ENCODE measurements around the gene HS3ST3B1. TPM values are rescaled to one million over a fixed set of nuclear protein-coding genes. Genes with fewer than 3 reads are reported as not detected.

Gene HS3ST3B1
- total RNA-seq, 1 donor from 2014 or later, result 1.2 TPM

DNA sequence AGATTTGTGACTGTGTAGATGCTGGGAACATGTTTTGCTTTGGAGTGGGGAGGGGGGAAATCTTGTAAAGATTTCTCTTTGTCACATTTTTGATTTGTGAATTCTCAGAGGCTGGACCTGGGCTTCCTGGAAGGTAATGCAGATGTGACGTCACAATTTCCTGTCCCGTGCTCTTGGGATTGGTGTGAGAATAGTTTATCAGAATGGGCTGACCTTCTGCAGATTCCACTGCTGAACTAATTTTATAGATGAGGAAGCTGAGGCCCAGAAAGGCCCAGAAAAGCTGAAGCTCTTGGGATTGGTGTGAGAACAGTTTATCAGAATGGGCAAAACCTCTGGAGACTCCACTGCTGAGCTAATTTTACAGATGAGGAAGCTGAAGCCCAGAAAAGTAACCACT is 34.0 kb downstream of the HS3ST3B1 start:
- Histone ChIP-seq H3K27me3 (ENCODE audit: low read depth) (peaks cover 4% of the 10 kb centered on the region), H3K27ac (replicated peaks) (peak overlapping the region; percentile 54), H3K4me3 (no peak overlapping the region), H3K36me3 (no peaks in the 10 kb centered on the region), H3K4me1 (peaks cover 23% of the 10 kb centered on the region), H3K9me3 (replicated peaks) (no peaks in the 10 kb centered on the region)
- DNase-seq, result no peak
- TF ChIP-seq, protein P1, sequence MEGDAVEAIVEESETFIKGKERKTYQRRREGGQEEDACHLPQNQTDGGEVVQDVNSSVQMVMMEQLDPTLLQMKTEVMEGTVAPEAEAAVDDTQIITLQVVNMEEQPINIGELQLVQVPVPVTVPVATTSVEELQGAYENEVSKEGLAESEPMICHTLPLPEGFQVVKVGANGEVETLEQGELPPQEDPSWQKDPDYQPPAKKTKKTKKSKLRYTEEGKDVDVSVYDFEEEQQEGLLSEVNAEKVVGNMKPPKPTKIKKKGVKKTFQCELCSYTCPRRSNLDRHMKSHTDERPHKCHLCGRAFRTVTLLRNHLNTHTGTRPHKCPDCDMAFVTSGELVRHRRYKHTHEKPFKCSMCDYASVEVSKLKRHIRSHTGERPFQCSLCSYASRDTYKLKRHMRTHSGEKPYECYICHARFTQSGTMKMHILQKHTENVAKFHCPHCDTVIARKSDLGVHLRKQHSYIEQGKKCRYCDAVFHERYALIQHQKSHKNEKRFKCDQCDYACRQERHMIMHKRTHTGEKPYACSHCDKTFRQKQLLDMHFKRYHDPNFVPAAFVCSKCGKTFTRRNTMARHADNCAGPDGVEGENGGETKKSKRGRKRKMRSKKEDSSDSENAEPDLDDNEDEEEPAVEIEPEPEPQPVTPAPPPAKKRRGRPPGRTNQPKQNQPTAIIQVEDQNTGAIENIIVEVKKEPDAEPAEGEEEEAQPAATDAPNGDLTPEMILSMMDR (IDR thresholded peaks at IDR 0.05; ENCODE audit: borderline replicate concordance), result no peak
- intact Hi-C loops (cut with micrococcal nuclease), result no loop called here

DNA sequence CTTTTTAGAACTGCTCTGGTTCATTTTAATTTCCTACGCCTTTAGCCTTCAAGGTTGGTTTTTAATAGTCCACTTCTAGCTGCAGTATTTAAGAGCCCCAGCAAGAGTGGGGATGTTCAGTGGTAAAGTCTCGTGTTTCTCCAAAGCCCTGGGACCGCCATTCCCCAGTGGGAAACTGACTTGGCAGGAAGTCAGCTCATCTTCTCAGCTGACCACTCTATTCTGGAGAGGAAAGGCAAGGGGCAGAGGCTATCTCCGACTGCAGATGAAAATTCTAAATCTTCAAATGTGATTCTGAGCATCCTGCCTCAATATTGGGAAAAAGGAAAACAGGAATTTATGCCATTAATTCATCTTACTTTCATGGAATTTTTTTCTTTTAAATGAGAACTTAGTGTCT is 35.5 kb downstream of the HS3ST3B1 start:
- Histone ChIP-seq H3K4me3 (no peak overlapping the region), H3K36me3 (no peaks in the 10 kb centered on the region), H3K4me1 (peaks cover 27% of the 10 kb centered on the region), H3K27ac (replicated peaks) (peak overlapping the region; percentile 64), H3K9me3 (replicated peaks) (no peaks in the 10 kb centered on the region), H3K27me3 (ENCODE audit: low read depth) (peaks cover 4% of the 10 kb centered on the region)
- intact Hi-C loops (cut with micrococcal nuclease), result no loop called here
- TF ChIP-seq, protein P1 (IDR thresholded peaks at IDR 0.05; ENCODE audit: borderline replicate concordance), result no peak
- peak; percentile 25 for DNase-seq

DNA sequence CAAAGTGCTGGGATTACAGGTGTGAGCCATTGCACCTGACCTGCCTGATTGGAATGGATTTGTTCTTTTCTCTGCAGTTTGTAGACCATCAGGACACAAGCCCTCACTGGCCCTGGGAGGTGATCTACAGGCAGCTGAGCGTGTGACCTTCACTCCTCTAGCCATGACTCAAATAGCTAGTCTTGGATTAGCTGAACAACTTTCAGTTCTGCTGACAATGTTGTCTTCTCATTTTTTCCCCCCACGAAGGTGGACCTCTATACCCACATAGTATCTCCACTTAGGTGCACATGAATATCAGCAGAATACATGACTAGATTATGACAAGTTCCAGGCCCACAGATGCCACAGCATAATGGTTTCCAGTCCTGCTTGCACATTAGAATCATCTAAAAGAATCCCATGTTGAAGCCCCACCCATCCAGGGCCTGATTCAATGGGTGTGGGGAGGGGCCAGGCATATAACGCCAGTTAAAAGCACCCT is 36.8 kb downstream of the HS3ST3B1 start:
- peaks cover 4% of the 10 kb centered on the region for H3K27me3 ChIP-seq (ENCODE audit: low read depth)
- peak overlapping the region; percentile 48 for H3K27ac ChIP-seq (replicated peaks)
- no peak for DNase-seq
- TF ChIP-seq, protein P1 (IDR thresholded peaks at IDR 0.05; ENCODE audit: borderline replicate concordance), result no peak
- H3K36me3 ChIP-seq, result no peaks in the 10 kb centered on the region
- intact Hi-C loops (cut with micrococcal nuclease), result no loop called here
- no peak overlapping the region for H3K4me3 ChIP-seq
- H3K9me3 ChIP-seq (replicated peaks), result no peaks in the 10 kb centered on the region
- peaks cover 34% of the 10 kb centered on the region for H3K4me1 ChIP-seq

DNA sequence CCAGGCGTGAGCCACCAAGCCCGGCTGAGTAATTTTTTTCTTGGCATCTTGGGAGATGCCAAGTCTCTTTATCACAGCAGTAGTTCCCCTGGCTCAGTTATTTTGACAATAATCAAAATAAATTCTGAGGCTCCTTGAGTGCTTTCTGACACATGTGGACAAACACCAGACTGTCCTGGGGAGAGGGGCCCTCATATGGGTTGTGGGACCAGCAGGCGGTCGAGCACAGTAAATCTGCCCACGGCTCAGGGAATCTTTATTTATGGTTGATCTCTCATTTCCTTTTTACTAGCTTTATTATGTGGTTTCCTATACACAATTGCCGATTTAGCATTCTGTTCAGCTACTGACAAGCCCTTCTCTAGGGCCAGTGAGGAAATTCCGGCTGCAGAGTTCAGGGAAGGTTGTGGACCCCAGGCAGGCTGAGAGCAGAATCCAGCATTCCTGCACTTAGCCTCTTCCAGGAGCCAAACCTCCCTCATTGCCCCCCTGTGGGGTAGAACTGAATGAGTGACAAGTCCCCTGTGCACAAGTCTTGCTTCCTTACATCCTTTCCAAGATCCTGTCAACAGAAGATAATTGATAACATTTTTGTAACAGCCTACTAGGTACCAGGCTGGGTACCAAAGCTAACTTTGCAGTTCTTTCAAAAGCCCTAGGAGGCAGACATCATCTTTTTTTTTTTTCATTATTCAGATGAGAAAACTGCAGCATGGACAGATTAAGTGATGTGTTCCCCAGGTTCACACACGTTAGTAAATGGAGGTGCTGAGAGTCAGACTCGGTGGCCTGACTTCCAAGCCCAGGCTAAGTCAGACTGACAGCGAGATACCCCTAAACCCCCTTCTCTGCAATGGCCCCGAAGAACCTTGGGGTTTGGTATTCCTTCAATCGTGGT is 40.2 kb downstream of the HS3ST3B1 start:
- TF ChIP-seq, protein P1 (IDR thresholded peaks at IDR 0.05; ENCODE audit: borderline replicate concordance), result no peak
- no peak overlapping the region for H3K4me3 ChIP-seq
- peaks cover 21% of the 10 kb centered on the region for H3K4me1 ChIP-seq
- H3K27ac ChIP-seq (replicated peaks), result no peak overlapping the region
- intact Hi-C loops (cut with micrococcal nuclease), result no loop called here
- no peaks in the 10 kb centered on the region for H3K36me3 ChIP-seq
- no peaks in the 10 kb centered on the region for H3K9me3 ChIP-seq (replicated peaks)
- no peak for DNase-seq
- peaks cover 4% of the 10 kb centered on the region for H3K27me3 ChIP-seq (ENCODE audit: low read depth)

DNA sequence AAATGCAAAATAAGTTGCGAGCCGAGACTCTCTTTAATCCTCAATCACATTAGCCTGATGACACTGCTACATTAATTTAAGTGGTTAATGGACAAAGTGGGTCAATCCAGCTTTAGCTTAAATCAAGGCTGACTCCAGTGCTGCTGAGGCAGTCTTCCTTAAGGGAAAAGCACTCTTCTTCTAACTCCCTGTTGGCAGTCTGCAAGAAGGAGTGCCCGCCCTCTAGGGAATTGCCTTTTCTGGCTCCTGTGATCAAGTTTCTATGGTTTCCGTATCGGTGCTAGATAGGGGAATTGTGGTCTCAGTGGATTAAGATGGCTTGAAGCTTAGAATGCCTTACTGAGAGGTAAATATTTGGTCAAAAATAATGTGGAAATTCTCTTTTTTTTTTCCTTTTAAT is 41.0 kb downstream of the HS3ST3B1 start:
- H3K4me1 ChIP-seq, result peaks cover 17% of the 10 kb centered on the region
- H3K4me3 ChIP-seq, result no peak overlapping the region
- intact Hi-C loops (cut with micrococcal nuclease), result no loop called here
- no peak overlapping the region for H3K27ac ChIP-seq (replicated peaks)
- H3K27me3 ChIP-seq (ENCODE audit: low read depth), result peaks cover 4% of the 10 kb centered on the region
- H3K36me3 ChIP-seq, result no peaks in the 10 kb centered on the region
- H3K9me3 ChIP-seq (replicated peaks), result no peaks in the 10 kb centered on the region
- DNase-seq, result no peak
- TF ChIP-seq, protein P1 (IDR thresholded peaks at IDR 0.05; ENCODE audit: borderline replicate concordance), result no peak

All from left ventricle myocardium inferior (tissue), 1 donor.